ENCODE measurements around the gene RYR2. TPM values are rescaled to one million over a fixed set of nuclear protein-coding genes. Genes with fewer than 3 reads are reported as not detected.

Gene RYR2
- total and polyA plus RNA-seq, 4 donors = 0.43 to 11.6 (median 2.0) TPM

DNA sequence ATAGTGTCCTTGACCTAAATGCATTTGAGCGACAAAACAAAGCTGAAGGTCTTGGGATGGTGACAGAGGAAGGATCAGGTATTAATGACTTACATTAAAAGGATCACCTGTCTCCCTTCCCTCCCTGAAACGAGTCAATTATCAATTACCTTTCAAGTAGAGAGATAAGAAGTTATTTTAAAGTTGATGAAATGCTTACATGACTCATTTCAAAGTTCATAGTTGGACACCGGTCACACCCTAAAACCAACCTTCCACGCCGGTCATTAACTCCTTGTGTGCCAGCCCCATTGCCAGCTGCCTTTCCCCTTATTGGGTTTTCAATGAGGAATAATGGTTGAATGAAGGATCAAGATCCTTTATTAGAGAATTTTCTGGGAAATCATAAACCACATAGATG, 719.0 kb downstream of the RYR2 start:
- Histone ChIP-seq H3K4me1 (ENCODE audit: control insufficient read depth in 5 of 5, insufficient read depth in 5 of 5, low read length in 5 of 5) (peaks cover 0 to 7% (median 0%) of the 10 kb centered on the region in 5 donors), H3K27me3 (ENCODE audit: control insufficient read depth in 3 of 3, insufficient read depth in 3 of 3, low read length in 2 of 3) (no peaks in the 10 kb centered on the region), H3K9me3 (ENCODE audit: control insufficient read depth in 4 of 4, insufficient read depth in 3 of 4, low read length in 3 of 4) (no peaks in the 10 kb centered on the region), H3K36me3 (ENCODE audit: control insufficient read depth in 4 of 4, insufficient read depth in 4 of 4, low read length in 4 of 4) (peaks cover 0 to 2% (median 0%) of the 10 kb centered on the region in 4 donors), H3K9ac (ENCODE audit: insufficient read depth in 1 of 2, low read length in 2 of 2) (no peak overlapping the region), H3K27ac (ENCODE audit: low read depth in 1 of 2, low read length in 1 of 2) (peak overlapping the region in 1 of 2 donors; percentile 60), H3K4me3 (no peak overlapping the region)
- 53 to 72% methylated on average over 5 of the region's 5 CpGs for WGBS, 2 donors
- DNase-seq = no peak
- no peak for TF ChIP-seq CTCF (IDR thresholded peaks at IDR 0.05; ENCODE audit: control extremely low read depth, extremely low read depth)
- no peak for ATAC-seq (ENCODE audit: insufficient read depth, low FRiP score)

DNA sequence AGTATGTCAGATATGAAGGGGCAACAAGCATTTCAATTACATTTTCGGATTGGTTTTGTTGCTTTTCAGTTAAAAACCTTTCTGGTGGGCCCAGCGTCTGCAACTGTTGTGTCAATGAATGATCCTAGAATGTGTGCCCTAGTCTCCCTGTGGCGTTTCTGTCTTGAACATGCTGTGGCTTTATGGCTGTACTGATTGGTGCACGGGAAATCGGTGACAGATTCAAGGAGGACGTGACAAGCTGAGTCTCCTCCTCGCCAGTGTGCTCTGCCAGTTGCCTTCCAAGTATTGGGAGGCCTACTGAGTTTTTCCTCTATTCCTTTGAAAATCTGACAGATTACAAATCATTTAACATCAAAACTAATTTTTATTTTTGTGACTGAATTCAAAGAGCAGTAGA, 721.2 kb downstream of the RYR2 start:
- Histone ChIP-seq H3K4me3 (no peak overlapping the region), H3K36me3 (ENCODE audit: control insufficient read depth in 4 of 4, insufficient read depth in 4 of 4, low read length in 4 of 4) (peaks cover 0 to 2% (median 0%) of the 10 kb centered on the region in 4 donors), H3K27me3 (ENCODE audit: control insufficient read depth in 3 of 3, insufficient read depth in 3 of 3, low read length in 2 of 3) (no peaks in the 10 kb centered on the region), H3K9me3 (ENCODE audit: control insufficient read depth in 4 of 4, insufficient read depth in 3 of 4, low read length in 3 of 4) (no peaks in the 10 kb centered on the region), H3K9ac (ENCODE audit: insufficient read depth in 1 of 2, low read length in 2 of 2) (no peak overlapping the region), H3K27ac (ENCODE audit: low read depth in 1 of 2, low read length in 1 of 2) (peak overlapping the region in 1 of 2 donors; percentile 9), H3K4me1 (ENCODE audit: control insufficient read depth in 5 of 5, insufficient read depth in 5 of 5, low read length in 5 of 5) (peaks cover 0 to 2% (median 0%) of the 10 kb centered on the region in 5 donors)
- DNase-seq (no peak), ATAC-seq (ENCODE audit: insufficient read depth, low FRiP score) (no peak)
- WGBS, 2 donors = 78 to 85% methylated on average over 7 of the region's 7 CpGs
- TF ChIP-seq CTCF (IDR thresholded peaks at IDR 0.05; ENCODE audit: control extremely low read depth, extremely low read depth) = no peak

DNA sequence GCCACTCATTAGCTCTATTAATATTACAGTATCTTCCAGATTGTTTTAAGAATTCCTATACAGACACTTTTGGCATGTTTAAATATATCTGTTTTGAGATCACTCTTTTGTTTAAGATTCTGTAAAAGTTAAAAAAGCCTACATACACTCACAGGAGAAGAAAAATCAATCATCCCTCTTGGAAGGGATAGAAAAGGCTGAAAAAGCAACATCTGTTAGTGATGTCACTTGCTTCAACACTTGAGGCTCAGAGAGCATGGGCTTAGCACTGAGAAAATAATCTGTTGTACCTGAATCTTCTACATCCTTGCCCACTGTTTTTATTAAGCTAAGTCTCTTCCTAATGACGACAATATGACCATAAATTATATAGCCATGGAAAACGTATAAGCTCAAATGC, 721.8 kb downstream of the RYR2 start:
- H3K9me3 ChIP-seq (ENCODE audit: control insufficient read depth in 4 of 4, insufficient read depth in 3 of 4, low read length in 3 of 4) = no peaks in the 10 kb centered on the region
- peak overlapping the region in 1 of 2 donors; percentile 9 for H3K27ac ChIP-seq (ENCODE audit: low read depth in 1 of 2, low read length in 1 of 2)

More for the DNA sequence above, 721.8 kb downstream of the RYR2 start:
- Histone ChIP-seq H3K9ac (ENCODE audit: insufficient read depth in 1 of 2, low read length in 2 of 2) (no peak overlapping the region), H3K36me3 (ENCODE audit: control insufficient read depth in 4 of 4, insufficient read depth in 4 of 4, low read length in 4 of 4) (peaks cover 0 to 2% (median 0%) of the 10 kb centered on the region in 4 donors), H3K4me1 (ENCODE audit: control insufficient read depth in 5 of 5, insufficient read depth in 5 of 5, low read length in 5 of 5) (peaks cover 0 to 2% (median 0%) of the 10 kb centered on the region in 5 donors), H3K27me3 (ENCODE audit: control insufficient read depth in 3 of 3, insufficient read depth in 3 of 3, low read length in 2 of 3) (no peaks in the 10 kb centered on the region), H3K4me3 (no peak overlapping the region)
- no peak for TF ChIP-seq CTCF (IDR thresholded peaks at IDR 0.05; ENCODE audit: control extremely low read depth, extremely low read depth)
- WGBS, 2 donors = 59 to 70% methylated on average over 2 of the region's 2 CpGs
- DNase-seq = no peak
- no peak for ATAC-seq (ENCODE audit: insufficient read depth, low FRiP score)
